K562 (cell line): ENCODE data around the gene PEDS1. TPM values are rescaled to one million over a fixed set of nuclear protein-coding genes. Genes with fewer than 3 reads are reported as not detected.

Source experiments
- ATAC-seq: fragments of 200-7000 bp; cut with Tn5 transposase; 3 replicates; pipeline ENCODE4 v1.9.1; 2020; ENCODE audit warnings: moderate library complexity
- BruUV-seq: library from RNA; stranded (reverse); fragments of 400-500 nt; replicated peaks from 2 replicates; lab custom pipeline; 2021; lab: Mats Ljungman, UMichigan
- CTCF ChIA-PET: fragments of 300-600 bp; formaldehyde crosslinking; extraction: SDS; loops from one replicate; lab custom pipeline; 2021; ENCODE audit warnings: low intra/inter-chr PET ratio; lab: Yijun Ruan, JAX
- POLR2A ChIA-PET: fragments of 300-600, 350-650 bp; sonication (Branson Sonifier 250); formaldehyde crosslinking; extraction: SDS; loops from one replicate; lab custom pipeline; 2021; ENCODE audit warnings: antibody characterized with exemption, inconsistent platforms; lab: Yijun Ruan, JAX
- DNase-seq, 4 experiments: peaks; one replicate each; pipeline versions ENCODE4 v3.0.0 to v3.0.0-alpha.2; 2011 to 2018; ENCODE audit warnings: low spot score in 3 of 4, mixed read lengths in 3 of 4; ENCODE audit errors: extremely low read depth in 1 of 4
- FAIRE-seq: peaks from 2 replicates; lab custom pipeline; 2011; peaks lifted over from hg19 to GRCh38; lab: Jason Lieb, UNC
- H2AFZ ChIP-seq: 2 replicates; pipeline ENCODE4 v1.6.0; 2011; ENCODE audit warnings: low read depth, low read length, control low read depth, inconsistent platforms
- H3K27ac ChIP-seq: fragments of 200-600 bp; 3 replicates; pipeline ENCODE4 v1.8.0; 2011; ENCODE audit warnings: low read depth, mild to moderate bottlenecking, control low read depth, inconsistent platforms, low read length, moderate library complexity, mixed read lengths; ENCODE audit errors: extremely low read depth
- H3K27me3 ChIP-seq, 2 experiments: fragments of 300-600 bp in 1 of 2; 2 replicates in 1 of 2; 3 replicates in 1 of 2; pipeline versions ENCODE4 v1.6.0 to v1.8.0; 2011; ENCODE audit warnings: inconsistent platforms in 2 of 2, low read length in 2 of 2, mild to moderate bottlenecking in 1 of 2, mixed read lengths in 1 of 2, moderate library complexity in 1 of 2; ENCODE audit not compliant: control insufficient read depth in 2 of 2, insufficient read depth in 2 of 2
- H3K36me3 ChIP-seq: fragments of 300-600 bp; 3 replicates; pipeline ENCODE4 v1.8.0; 2011; ENCODE audit warnings: mild to moderate bottlenecking, low read length, inconsistent platforms; ENCODE audit not compliant: control insufficient read depth, insufficient read depth
- H3K4me1 ChIP-seq, 2 experiments: fragments of 200-600 bp in 1 of 2; replicated peaks in 1 of 2; 2 replicates in 1 of 2; 3 replicates in 1 of 2; pipeline versions ENCODE4 v1.5.1 to v1.8.0; 2011; ENCODE audit warnings: inconsistent platforms in 2 of 2, low read length in 2 of 2, mild to moderate bottlenecking in 1 of 2, mixed read lengths in 1 of 2, moderate library complexity in 1 of 2; ENCODE audit not compliant: control insufficient read depth in 2 of 2, insufficient read depth in 2 of 2
- H3K4me2 ChIP-seq: 2 replicates; pipeline ENCODE4 v1.6.1; 2011; ENCODE audit warnings: low read length, control low read depth, inconsistent platforms, mixed read lengths; ENCODE audit not compliant: insufficient read depth
- H3K4me3 ChIP-seq: fragments of 200-600 bp; sonication (generic), shearing (Covaris generic); 2 replicates; pipeline ENCODE4 v1.5.1; 2016; ENCODE audit warnings: control low read depth, inconsistent platforms
- H3K79me2 ChIP-seq: fragments of 200-600 bp; 3 replicates; pipeline ENCODE4 v1.8.0; 2011; ENCODE audit warnings: low read length, inconsistent platforms; ENCODE audit not compliant: control insufficient read depth, insufficient read depth
- H3K9ac ChIP-seq, 2 experiments: 2 replicates each; pipeline versions ENCODE4 v1.6.0 to v1.6.1; 2011; ENCODE audit warnings: low read depth in 2 of 2, low read length in 2 of 2, control low read depth in 1 of 2, inconsistent platforms in 1 of 2, mild to moderate bottlenecking in 1 of 2, mixed read lengths in 1 of 2; ENCODE audit not compliant: insufficient read depth in 1 of 2
- H3K9me1 ChIP-seq: one replicate; pipeline ENCODE4 v1.6.0; 2011; ENCODE audit warnings: inconsistent platforms, mild to moderate bottlenecking, low read length, moderate library complexity; ENCODE audit not compliant: control insufficient read depth, insufficient read depth
- H3K9me3 ChIP-seq: replicated peaks from 2 replicates; pipeline ENCODE4 v1.5.1; 2011; ENCODE audit warnings: low read depth, low read length, inconsistent platforms; ENCODE audit not compliant: control insufficient read depth, insufficient read depth
- H4K20me1 ChIP-seq: replicated peaks from 2 replicates; pipeline ENCODE4 v1.6.1; 2011; ENCODE audit warnings: low read length, inconsistent platforms, mixed read lengths; ENCODE audit not compliant: control insufficient read depth, insufficient read depth
- GATAD2B ChIP-seq: fragments of 450-650 bp; IDR thresholded peaks from 2 replicates; pipeline ENCODE4 v1.6.1; 2017; ENCODE audit warnings: mild to moderate bottlenecking, borderline replicate concordance
- HMG20A ChIP-seq: fragments of 450-650 bp; formaldehyde crosslinking; conservative IDR thresholded peaks from 2 replicates; pipeline ENCODE4 v1.4.0; 2020; ENCODE audit warnings: mild to moderate bottlenecking, mixed read lengths
- NBN ChIP-seq: fragments of 450-650 bp; IDR thresholded peaks from 2 replicates; pipeline ENCODE4 v1.6.1; 2016; ENCODE audit warnings: low read depth, mild to moderate bottlenecking
- NCOR1 ChIP-seq: fragments of 450-650 bp; IDR thresholded peaks from 2 replicates; pipeline ENCODE4 v1.6.1; 2016; ENCODE audit warnings: mild to moderate bottlenecking, moderate library complexity
- ZBTB26 ChIP-seq: fragments of 450-650 bp; formaldehyde crosslinking; IDR thresholded peaks from 2 replicates; pipeline ENCODE4 v1.4.0; 2022; ENCODE audit warnings: missing genetic modification characterization
- ZBTB5 ChIP-seq: fragments of 450-650 bp; IDR thresholded peaks from 2 replicates; pipeline ENCODE4 v1.6.1; 2017; ENCODE audit warnings: antibody characterized with exemption
- ZHX1 ChIP-seq: fragments of 150-350 bp; conservative IDR thresholded peaks from 2 replicates; pipeline ENCODE4 v1.6.1; 2014; ENCODE audit warnings: low read length
- ZNF311 ChIP-seq: fragments of 250-450 bp; sonication (Bioruptor Pico); IDR thresholded peaks from 2 replicates; pipeline ENCODE4 v1.4.0; 2020; ENCODE audit warnings: mild to moderate bottlenecking, moderate library complexity
- ZNF592 ChIP-seq: fragments of 450-650 bp; IDR thresholded peaks from 2 replicates; pipeline ENCODE4 v1.6.1; 2017; ENCODE audit warnings: antibody characterized with exemption, mild to moderate bottlenecking
- WGBS: fragments of 100-300 bp; shearing (Covaris generic); methylation state at CpG from one replicate; pipeline ENCODE4 v1.1.6; 2016; ENCODE audit warnings: low coverage, mixed read lengths; ENCODE audit not compliant: insufficient coverage; ENCODE audit errors: missing lambda C conversion rate; 5-methylcytosine and 5-hydroxymethylcytosine counted together
- in situ Hi-C: fragments of 300-500 bp; cut with MboI; formaldehyde crosslinking; loops from 4 replicates; pipeline ENCODE4 v1.15.0; 2018; ENCODE audit warnings: inconsistent platforms, mixed read lengths
- intact Hi-C: fragments of 100-400 bp; cut with micrococcal nuclease; formaldehyde crosslinking; loops from 2 replicates; pipeline ENCODE4 v1.14.2; 2022
- polyA plus RNA-seq, 8 experiments: library from polyadenylated mRNA; depleted of rRNA in 4 of 8; stranded (reverse) in 5 of 8; unstranded in 3 of 8; fragments of >200 nt; fragmentation: Nextera tagmentation in 2 of 8; fragmentation: Illumina TruSeq in 1 of 8; extraction: Ambion mirVana in 2 of 8; extraction: Trizol in 1 of 8; gene quantifications; 2 replicates each; pipeline versions ENCODE4 v1.2.1 to v1.2.3, GENCODE V29; 2011 to 2014; ENCODE audit warnings: inconsistent platforms in 1 of 8, missing spikeins in 1 of 8
- total RNA-seq, 7 experiments: library from RNA; depleted of rRNA in 6 of 7; stranded (reverse); fragments of >200 nt in 6 of 7; fragmentation: Illumina TruSeq in 2 of 7; extraction: Trizol in 2 of 7; gene quantifications; 2 replicates each; pipeline versions ENCODE4 v1.2.1 to v1.2.3, GENCODE V29; 2011 to 2021; ENCODE audit warnings: low replicate concordance in 1 of 7

Gene PEDS1
- total and polyA plus RNA-seq, 9 of the 15 experiments (the other 6 are each of a cell fraction or from before 2014, with no cell fraction given), result 2.9 to 38.5 (median 24.2) TPM

- TF ChIP-seq NBN, result no peak
Measured at GRCh38 chr20:50118203-50118602, 35.3 kb downstream of the PEDS1 start (continued).

- Histone ChIP-seq H3K4me2 (peak overlapping the region; percentile 98), H3K27me3 (no peaks in the 10 kb centered on the region), H3K36me3 (no peaks in the 10 kb centered on the region; the same call in 2 of the 3 replicates), H3K4me3 (peak overlapping the region; percentile 63), H4K20me1 (peaks cover 11% of the 10 kb centered on the region), H3K9ac (peak overlapping the region; percentile 83 to 86; a peak in 3 of 4 replicates), H3K4me1 (peaks cover 19 to 27% of the 10 kb centered on the region in 2 experiments), H3K27ac (peak overlapping the region; percentile 70), H3K9me1 (no peaks in the 10 kb centered on the region), H3K9me3 (no peaks in the 10 kb centered on the region), H3K79me2 (peaks cover 35% of the 10 kb centered on the region), H2AFZ (peak overlapping the region; percentile 99)
- ATAC-seq, result no peak
- intact Hi-C loops (no loop called here), in situ Hi-C loops (no loop called here)
- ChIA-PET POLR2A (interaction anchor here (0.6 to 2.8 kb wide), 17 partner anchors 10 to 427 kb away, joined by 3 to 22 read pairs (median 4); partner anchors contain the start of genes PEDS1 and SNAI1), CTCF (no interaction called here)
- DNase-seq, result no peak
- TSS peak; percentile 85 for BruUV-seq
- WGBS, result 81% methylated on average over 19 of the region's 19 CpGs
- no peak for FAIRE-seq
- no peak for TF ChIP-seq NBN
- no peak for TF ChIP-seq ZBTB26 (CRISPR knock-in tag)
- no peak for TF ChIP-seq NCOR1
- no peak for TF ChIP-seq ZNF311 (CRISPR knock-in tag)
- TF ChIP-seq HMG20A (CRISPR knock-in tag), result no peak
- no peak for TF ChIP-seq ZBTB5
- TF ChIP-seq GATAD2B, result no peak
- TF ChIP-seq ZNF592, result 0 out of 2 replicates have a peak, but pooled peaks have one; percentile 1
- TF ChIP-seq ZHX1, result no peak
Measured at GRCh38 chr20:50116368-50116999, 37.0 kb downstream of the PEDS1 start.
